ENCODE measurements around the gene SUPT4H1. TPM values are rescaled to one million over a fixed set of nuclear protein-coding genes. Genes with fewer than 3 reads are reported as not detected.

SUPT4H1 gene
- total RNA-seq, 1 experiment from 2014 or later: 100.0 TPM

DNA sequence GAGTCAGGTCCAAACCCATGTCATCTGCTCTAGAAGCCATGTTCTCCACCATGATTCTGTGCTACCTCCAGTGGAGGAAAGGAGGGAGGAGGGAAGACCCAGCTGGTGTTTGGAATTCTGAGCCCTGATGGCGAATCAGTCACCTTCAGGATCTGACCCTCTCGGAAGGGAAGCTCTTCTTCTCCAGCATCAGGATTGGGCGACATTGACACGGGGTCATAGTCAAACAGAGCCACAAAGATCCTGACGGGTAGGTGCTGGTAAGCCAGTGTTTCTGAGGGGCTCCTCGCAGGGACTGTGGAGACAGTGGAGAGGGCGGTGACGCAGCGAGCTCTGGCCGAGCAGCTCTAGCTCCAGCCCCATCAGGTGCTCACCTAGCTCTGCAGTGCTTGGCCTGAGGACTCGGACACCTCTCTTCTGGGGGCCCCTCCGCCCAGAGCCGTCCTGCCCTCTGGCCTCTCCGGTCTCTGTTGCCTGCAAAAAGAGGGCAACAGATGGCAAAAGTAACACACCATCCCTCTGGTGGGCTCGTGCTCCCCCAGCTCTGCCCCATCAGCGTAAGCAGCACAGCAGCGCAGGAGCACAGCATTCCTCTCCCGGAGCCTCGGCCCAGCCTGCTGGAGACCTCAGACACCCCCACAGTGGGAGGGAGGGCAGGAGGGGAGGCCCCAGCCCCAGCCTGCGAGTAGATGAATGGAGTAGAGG lies 44.4 kb downstream of the SUPT4H1 start:
- Histone ChIP-seq H3K4me3 (ENCODE audit: low read length) (no peak overlapping the region), H3K9ac (ENCODE audit: low read length) (no peak overlapping the region), H3K79me2 (ENCODE audit: low read length) (no peaks in the 10 kb centered on the region), H3K4me1 (ENCODE audit: insufficient read depth, low read length) (no peaks in the 10 kb centered on the region), H3F3A (ENCODE audit: low read length, unreplicated experiment) (no peaks in the 10 kb centered on the region), H3K4me2 (ENCODE audit: low read length) (no peak overlapping the region), H3K9me3 (ENCODE audit: low read length) (no peaks in the 10 kb centered on the region), H3K36me3 (ENCODE audit: low read depth, low read length) (no peaks in the 10 kb centered on the region), H3K27me3 (ENCODE audit: low read length) (no peaks in the 10 kb centered on the region), H3K9me2 (replicated peaks; ENCODE audit: low read length) (no peaks in the 10 kb centered on the region), H3K27ac (ENCODE audit: low read length) (no peak overlapping the region), H4K20me1 (ENCODE audit: low read length) (no peaks in the 10 kb centered on the region), H2AFZ (ENCODE audit: low read length) (no peak overlapping the region)
- no peak for DNase-seq
- no TSS peak for BruUV-seq (replicated peaks)
- TF ChIP-seq, protein P1, sequence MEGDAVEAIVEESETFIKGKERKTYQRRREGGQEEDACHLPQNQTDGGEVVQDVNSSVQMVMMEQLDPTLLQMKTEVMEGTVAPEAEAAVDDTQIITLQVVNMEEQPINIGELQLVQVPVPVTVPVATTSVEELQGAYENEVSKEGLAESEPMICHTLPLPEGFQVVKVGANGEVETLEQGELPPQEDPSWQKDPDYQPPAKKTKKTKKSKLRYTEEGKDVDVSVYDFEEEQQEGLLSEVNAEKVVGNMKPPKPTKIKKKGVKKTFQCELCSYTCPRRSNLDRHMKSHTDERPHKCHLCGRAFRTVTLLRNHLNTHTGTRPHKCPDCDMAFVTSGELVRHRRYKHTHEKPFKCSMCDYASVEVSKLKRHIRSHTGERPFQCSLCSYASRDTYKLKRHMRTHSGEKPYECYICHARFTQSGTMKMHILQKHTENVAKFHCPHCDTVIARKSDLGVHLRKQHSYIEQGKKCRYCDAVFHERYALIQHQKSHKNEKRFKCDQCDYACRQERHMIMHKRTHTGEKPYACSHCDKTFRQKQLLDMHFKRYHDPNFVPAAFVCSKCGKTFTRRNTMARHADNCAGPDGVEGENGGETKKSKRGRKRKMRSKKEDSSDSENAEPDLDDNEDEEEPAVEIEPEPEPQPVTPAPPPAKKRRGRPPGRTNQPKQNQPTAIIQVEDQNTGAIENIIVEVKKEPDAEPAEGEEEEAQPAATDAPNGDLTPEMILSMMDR (conservative IDR thresholded peaks at IDR 0.05; ENCODE audit: low read depth, low read length): no peak
- TF ChIP-seq EZH2 (IDR thresholded peaks at IDR 0.05; ENCODE audit: low read length, unreplicated experiment) (no peak), EZH2phosphoT487 (IDR thresholded peaks at IDR 0.05; ENCODE audit: borderline replicate concordance, low read length) (no peak)
- CTCF ChIA-PET: no interaction called here
- intact Hi-C loops (cut with micrococcal nuclease): no loop called here
- no peak for ATAC-seq
- POLR2A ChIA-PET (ENCODE audit: unreplicated experiment): interaction anchor here (0.5 to 0.6 kb wide), 2 partner anchors 92 to 688 kb away, joined by 5 to 10 read pairs; no protein-coding TSS in a partner anchor

DNA sequence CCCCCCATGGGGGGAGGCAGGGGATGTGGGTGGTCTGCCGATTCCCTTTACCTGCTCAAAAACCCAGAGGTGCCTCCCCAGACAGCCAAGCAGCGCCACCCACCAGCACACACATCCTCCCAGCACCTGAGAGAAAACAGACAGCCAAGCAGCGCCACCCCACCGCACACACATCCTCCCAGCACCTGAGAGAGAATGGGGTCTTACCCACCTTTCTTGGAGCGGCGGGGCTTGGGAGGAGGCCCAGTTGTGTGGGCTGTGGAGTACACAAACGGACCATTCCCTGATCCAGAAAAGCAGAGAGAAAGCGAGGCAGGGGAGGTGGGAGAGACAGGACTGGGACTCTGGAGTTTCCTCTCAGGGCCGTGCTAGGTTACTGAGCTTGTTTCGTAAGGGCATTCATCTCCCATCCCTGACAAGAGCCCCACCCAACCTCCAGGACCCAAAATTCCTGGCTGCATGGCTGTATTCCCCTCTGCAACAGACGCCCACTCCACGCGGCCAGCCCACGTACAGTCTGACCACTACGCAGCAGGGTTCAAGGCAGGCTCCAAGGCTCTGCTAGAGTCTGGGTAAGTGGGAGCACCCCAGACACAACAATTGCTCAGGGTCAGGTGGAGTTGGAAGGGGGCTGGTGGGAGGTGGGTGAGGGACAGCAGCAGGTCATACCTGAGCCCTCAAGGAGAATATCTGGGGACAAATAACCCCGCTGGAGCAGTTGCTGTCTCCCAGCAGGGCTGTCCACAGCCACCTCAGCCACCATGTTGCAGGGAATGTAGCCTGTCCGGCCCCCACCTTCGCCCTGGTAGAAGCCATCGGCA lies 45.7 kb downstream of the SUPT4H1 start:
- no peaks in the 10 kb centered on the region for H3K9me3 ChIP-seq (ENCODE audit: low read length)
- no peaks in the 10 kb centered on the region for H3K79me2 ChIP-seq (ENCODE audit: low read length)
- H3F3A ChIP-seq (ENCODE audit: low read length, unreplicated experiment): no peaks in the 10 kb centered on the region
- H3K36me3 ChIP-seq (ENCODE audit: low read depth, low read length): no peaks in the 10 kb centered on the region
- no peak overlapping the region for H2AFZ ChIP-seq (ENCODE audit: low read length)
- intact Hi-C loops (cut with micrococcal nuclease): no loop called here
- TF ChIP-seq, protein P1 (conservative IDR thresholded peaks at IDR 0.05; ENCODE audit: low read depth, low read length): no peak
- TF ChIP-seq EZH2 (IDR thresholded peaks at IDR 0.05; ENCODE audit: low read length, unreplicated experiment): no peak
- no peak for DNase-seq
- H3K9ac ChIP-seq (ENCODE audit: low read length): no peak overlapping the region
- BruUV-seq (replicated peaks): no TSS peak
- POLR2A ChIA-PET (ENCODE audit: unreplicated experiment): no interaction called here
- no peak overlapping the region for H3K4me2 ChIP-seq (ENCODE audit: low read length)
- H3K4me3 ChIP-seq (ENCODE audit: low read length): no peak overlapping the region
- CTCF ChIA-PET: no interaction called here
- H3K4me1 ChIP-seq (ENCODE audit: insufficient read depth, low read length): no peaks in the 10 kb centered on the region
- ATAC-seq: no peak
- no peak overlapping the region for H3K27ac ChIP-seq (ENCODE audit: low read length)
- H4K20me1 ChIP-seq (ENCODE audit: low read length): no peaks in the 10 kb centered on the region
- H3K27me3 ChIP-seq (ENCODE audit: low read length): no peaks in the 10 kb centered on the region
- H3K9me2 ChIP-seq (replicated peaks; ENCODE audit: low read length): no peaks in the 10 kb centered on the region

DNA sequence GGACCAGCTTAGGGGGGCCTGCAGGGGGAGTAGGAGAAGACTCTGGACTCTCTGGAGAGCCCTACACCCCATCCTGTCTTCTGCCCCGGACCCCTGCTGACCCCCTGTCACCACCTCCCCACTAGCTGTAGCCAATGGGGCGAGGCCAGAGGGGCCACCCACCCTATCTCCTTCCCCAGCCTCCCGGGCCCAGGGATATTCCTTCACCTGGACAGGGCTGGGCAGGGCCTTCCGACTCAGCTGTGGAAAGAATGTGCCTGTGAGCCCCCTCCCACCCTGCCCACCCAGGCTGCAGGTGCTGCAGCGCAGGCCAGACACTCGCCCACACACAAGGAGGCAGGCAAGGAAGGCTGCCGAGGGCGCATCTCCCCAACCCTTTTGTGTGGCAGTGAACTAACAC lies 46.4 kb downstream of the SUPT4H1 start:
- TF ChIP-seq, protein P1 (conservative IDR thresholded peaks at IDR 0.05; ENCODE audit: low read depth, low read length): no peak
- TF ChIP-seq EZH2phosphoT487 (IDR thresholded peaks at IDR 0.05; ENCODE audit: borderline replicate concordance, low read length): no peak
- no peak for TF ChIP-seq EZH2 (IDR thresholded peaks at IDR 0.05; ENCODE audit: low read length, unreplicated experiment)
- no peaks in the 10 kb centered on the region for H3K9me3 ChIP-seq (ENCODE audit: low read length)
- ATAC-seq (no peak), DNase-seq (no peak)
- no peaks in the 10 kb centered on the region for H4K20me1 ChIP-seq (ENCODE audit: low read length)
- no TSS peak for BruUV-seq (replicated peaks)
- no peaks in the 10 kb centered on the region for H3K4me1 ChIP-seq (ENCODE audit: insufficient read depth, low read length)
- CTCF ChIA-PET: no interaction called here
- no peaks in the 10 kb centered on the region for H3K79me2 ChIP-seq (ENCODE audit: low read length)
- intact Hi-C loops (cut with micrococcal nuclease): no loop called here
- H3K27me3 ChIP-seq (ENCODE audit: low read length): peaks cover 5% of the 10 kb centered on the region
- H2AFZ ChIP-seq (ENCODE audit: low read length): no peak overlapping the region
- H3K36me3 ChIP-seq (ENCODE audit: low read depth, low read length): no peaks in the 10 kb centered on the region
- H3F3A ChIP-seq (ENCODE audit: low read length, unreplicated experiment): no peaks in the 10 kb centered on the region
- H3K9ac ChIP-seq (ENCODE audit: low read length): no peak overlapping the region
- no peak overlapping the region for H3K4me3 ChIP-seq (ENCODE audit: low read length)
- no peak overlapping the region for H3K4me2 ChIP-seq (ENCODE audit: low read length)
- no peak overlapping the region for H3K27ac ChIP-seq (ENCODE audit: low read length)
- H3K9me2 ChIP-seq (replicated peaks; ENCODE audit: low read length): no peaks in the 10 kb centered on the region
- POLR2A ChIA-PET (ENCODE audit: unreplicated experiment): no interaction called here

Data from PC-3 (cell line).